ENCODE measurements around the gene MDN1. TPM values are rescaled to one million over a fixed set of nuclear protein-coding genes. Genes with fewer than 3 reads are reported as not detected.

The MDN1 gene

DNA sequence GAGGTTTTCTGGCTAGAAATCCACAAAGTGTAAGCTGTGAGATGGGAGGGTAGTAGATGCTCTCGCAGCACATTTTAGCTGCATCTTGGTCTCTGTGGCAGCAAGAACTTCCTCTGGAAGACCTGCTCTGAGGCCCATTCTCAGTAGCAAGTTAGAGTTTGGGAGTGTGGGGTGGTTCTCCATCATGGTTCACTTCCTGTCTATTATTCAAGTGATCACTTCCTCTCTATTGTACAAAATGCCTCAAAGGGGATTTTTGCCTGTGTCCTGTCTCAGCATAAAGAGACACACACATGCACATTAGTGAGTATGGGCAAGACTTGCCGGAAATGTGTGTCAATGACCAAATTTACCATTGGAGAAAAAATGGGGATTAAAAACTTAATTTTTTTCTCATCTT, 223.5 kb downstream of the MDN1 start:
- Histone ChIP-seq H2BK12ac (ENCODE audit: low read length in 2 of 2) (no peak overlapping the region), H4K91ac (ENCODE audit: low read length) (no peak overlapping the region), H3K4me1 (ENCODE audit: control insufficient read depth, insufficient read depth, low read depth, low read length) (no peaks in the 10 kb centered on the region), H2BK120ac (ENCODE audit: low read depth, low read length) (no peak overlapping the region), H2AK5ac (ENCODE audit: low read length, severe bottlenecking) (no peak overlapping the region), H3K4me2 (ENCODE audit: low read length, poor library complexity, severe bottlenecking) (no peak overlapping the region), H3K23ac (ENCODE audit: low read length in 2 of 2) (no peak overlapping the region), H3K36me3 (ENCODE audit: control insufficient read depth in 1 of 2, insufficient read depth in 2 of 2, low read depth in 1 of 2, low read length in 2 of 2) (no peaks in the 10 kb centered on the region), H3K14ac (ENCODE audit: low read length in 2 of 2) (no peak overlapping the region), H2BK5ac (ENCODE audit: low read depth, low read length, poor library complexity, severe bottlenecking) (no peak overlapping the region), H3K79me1 (replicated peaks; ENCODE audit: low read length, poor library complexity, severe bottlenecking) (no peaks in the 10 kb centered on the region), H3K4me3 (ENCODE audit: insufficient read depth in 1 of 2, low read depth in 1 of 2, low read length in 2 of 2) (no peak overlapping the region), H3K4ac (ENCODE audit: low read depth in 1 of 2, low read length in 2 of 2) (no peak overlapping the region), H3K9ac (ENCODE audit: low read length) (no peak overlapping the region), H4K8ac (ENCODE audit: low read length) (no peak overlapping the region), H3K27ac (ENCODE audit: low read length, poor library complexity, severe bottlenecking) (no peak overlapping the region), H3K27me3 (ENCODE audit: control insufficient read depth in 1 of 2, insufficient read depth in 1 of 2, low read length in 2 of 2) (peaks cover 0 to 5% of the 10 kb centered on the region in 2 experiments), H3K9me3 (ENCODE audit: control insufficient read depth, low read length) (no peaks in the 10 kb centered on the region), H2AFZ (ENCODE audit: low read depth, low read length) (no peak overlapping the region), H2BK15ac (ENCODE audit: low read depth, poor library complexity, severe bottlenecking) (no peak overlapping the region), H3K18ac (ENCODE audit: low read depth in 1 of 2, low read length in 2 of 2) (no peak overlapping the region)
- DNase-seq, result no peak
- 100% methylated on average over 2 of the region's 2 CpGs for WGBS

Small RNA genes lying within 50 kb of the gene (small RNA-seq; reads per million reads assigned to genes)
- not detected for gene DNAJC19P6 (ENCODE audit: low read depth)
- gene RF00019 (ENCODE audit: low read depth), result not detected
